ENCODE data around the gene DDTL.
A peak's percentile ranks its signal among the peaks of the same experiment; 100 is the strongest.
"Not testable (repeated sequence)": the region's sequence is repeated elsewhere in the genome, so short reads cannot be mapped to it uniquely, and the experiment has no call there.

DDTL gene

GRCh38 chr22:23970816-23971486 lies 4.3 kb downstream of the DDTL start:
- no peak for DNase-seq

GRCh38 chr22:23971927-23972326 lies 5.2 kb downstream of the DDTL start:
- DNase-seq = not testable (repeated sequence)

GRCh38 chr22:23974345-23974744 lies 7.7 kb downstream of the DDTL start, which contains the start of gene DDT:
TSS of gene DDT (minus strand) at chr22:23974441. CDS start at chr22:23974414, 27 bp downstream.
- not testable (repeated sequence) for DNase-seq

GRCh38 chr22:23974836-23975352 lies 8.2 kb downstream of the DDTL start:
- DNase-seq = not testable (repeated sequence)

GRCh38 chr22:23977304-23977703 lies 10.6 kb downstream of the DDTL start:
- not testable (repeated sequence) for DNase-seq

GRCh38 chr22:23979557-23980240 lies 13.0 kb downstream of the DDTL start, which contains the start of gene GSTT2:
TSS of gene GSTT2 (plus strand) at chr22:23980134.
- DNase-seq = not testable (repeated sequence)

GRCh38 chr22:23980567-23980966 lies 13.9 kb downstream of the DDTL start:
- DNase-seq = not testable (repeated sequence)

GRCh38 chr22:23984430-23984829 lies 17.7 kb downstream of the DDTL start:
- DNase-seq = peak; percentile 66

- not testable (repeated sequence) for DNase-seq
These were observed 19.4 kb downstream of the DDTL start for GRCh38 chr22:23986089-23986488.

GRCh38 chr22:23986538-23987178 lies 20.0 kb downstream of the DDTL start:
- DNase-seq = not testable (repeated sequence)

GRCh38 chr22:23989583-23990244 lies 23.0 kb downstream of the DDTL start:
- not testable (repeated sequence) for DNase-seq

- not testable (repeated sequence) for DNase-seq
These were observed 26.4 kb downstream of the DDTL start for GRCh38 chr22:23993080-23993479.

GRCh38 chr22:23993581-23994177 lies 27.0 kb downstream of the DDTL start:
- not testable (repeated sequence) for DNase-seq

- no peak for DNase-seq
These were observed 30.4 kb downstream of the DDTL start for GRCh38 chr22:23997092-23997491.

- DNase-seq = not testable (repeated sequence)
These were observed 33.1 kb downstream of the DDTL start for GRCh38 chr22:23999779-24000178.

- no peak for DNase-seq
These were observed 34.6 kb downstream of the DDTL start for GRCh38 chr22:24001314-24001713.

- DNase-seq = no peak
These were observed 35.6 kb downstream of the DDTL start for GRCh38 chr22:24002272-24002671.

- DNase-seq = no peak
These were observed 36.2 kb downstream of the DDTL start for GRCh38 chr22:24002851-24003250.

GRCh38 chr22:24003887-24004286 lies 37.2 kb downstream of the DDTL start:
- no peak for DNase-seq

- no peak for DNase-seq
These were observed 38.5 kb downstream of the DDTL start, which contains the start of gene GSTT4 for GRCh38 chr22:24005201-24005600. TSS of gene GSTT4 (minus strand) at chr22:24005453. CDS start at chr22:24005356, 97 bp downstream.

GRCh38 chr22:24006207-24006913 lies 39.7 kb downstream of the DDTL start:
- DNase-seq = no peak

- DNase-seq = no peak
These were observed 40.2 kb downstream of the DDTL start for GRCh38 chr22:24006914-24007214.

Measured in activated CD8-positive, alpha-beta memory T cell treated with anti-CD3 and anti-CD28 coated beads for 24 hours (primary cell).